ENCODE measurements around the gene ESYT2.
"Not testable (repeated sequence)": the region's sequence is repeated elsewhere in the genome, so short reads cannot be mapped to it uniquely, and the experiment has no call there.

The ESYT2 gene

DNA sequence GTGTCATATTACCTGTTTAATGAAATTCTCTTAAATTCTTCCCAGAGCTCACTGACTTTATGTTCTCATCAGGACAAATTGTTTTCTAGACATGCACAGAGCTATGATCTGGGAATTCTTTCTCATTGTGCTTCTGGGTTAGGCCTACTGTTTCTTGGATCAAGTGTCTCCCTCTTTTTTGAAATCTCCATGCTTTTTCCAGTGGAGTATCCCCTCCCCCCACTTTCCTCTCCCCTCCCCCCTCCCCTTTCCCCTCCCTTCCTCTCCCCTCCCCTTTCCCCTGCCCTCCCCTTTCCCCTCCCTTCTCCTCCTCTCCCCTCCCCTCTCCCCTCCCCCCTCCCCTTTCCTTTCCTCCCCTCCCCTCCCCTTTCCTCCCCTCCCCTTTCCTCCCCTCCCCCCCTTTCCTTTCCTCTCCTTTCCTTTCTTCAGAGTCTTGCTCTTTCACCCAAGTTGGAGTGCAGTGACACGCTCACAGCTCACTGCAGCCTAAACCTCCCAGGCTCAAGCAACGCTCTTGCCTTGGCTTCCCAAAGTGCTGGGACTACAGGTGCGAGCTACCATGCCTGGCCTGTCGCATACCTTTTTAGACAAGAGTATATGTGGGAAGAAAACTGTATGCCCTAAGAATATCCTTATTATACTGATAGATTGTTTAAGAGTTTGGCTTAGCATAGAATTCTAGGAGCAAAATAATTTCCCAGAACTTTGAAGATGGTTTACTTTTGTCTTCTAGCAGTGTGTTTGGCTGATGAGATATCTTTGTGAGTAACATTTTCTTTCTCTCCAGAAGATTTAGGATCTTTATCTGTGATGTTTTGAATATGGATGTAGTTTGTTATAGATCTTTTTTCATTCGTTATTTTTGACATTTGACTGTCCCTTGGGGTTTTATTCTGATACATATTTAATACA is 29.5 kb upstream of the ESYT2 start:
- DNase-seq (ENCODE audit: low read depth in 3 of 3): no peak

DNA sequence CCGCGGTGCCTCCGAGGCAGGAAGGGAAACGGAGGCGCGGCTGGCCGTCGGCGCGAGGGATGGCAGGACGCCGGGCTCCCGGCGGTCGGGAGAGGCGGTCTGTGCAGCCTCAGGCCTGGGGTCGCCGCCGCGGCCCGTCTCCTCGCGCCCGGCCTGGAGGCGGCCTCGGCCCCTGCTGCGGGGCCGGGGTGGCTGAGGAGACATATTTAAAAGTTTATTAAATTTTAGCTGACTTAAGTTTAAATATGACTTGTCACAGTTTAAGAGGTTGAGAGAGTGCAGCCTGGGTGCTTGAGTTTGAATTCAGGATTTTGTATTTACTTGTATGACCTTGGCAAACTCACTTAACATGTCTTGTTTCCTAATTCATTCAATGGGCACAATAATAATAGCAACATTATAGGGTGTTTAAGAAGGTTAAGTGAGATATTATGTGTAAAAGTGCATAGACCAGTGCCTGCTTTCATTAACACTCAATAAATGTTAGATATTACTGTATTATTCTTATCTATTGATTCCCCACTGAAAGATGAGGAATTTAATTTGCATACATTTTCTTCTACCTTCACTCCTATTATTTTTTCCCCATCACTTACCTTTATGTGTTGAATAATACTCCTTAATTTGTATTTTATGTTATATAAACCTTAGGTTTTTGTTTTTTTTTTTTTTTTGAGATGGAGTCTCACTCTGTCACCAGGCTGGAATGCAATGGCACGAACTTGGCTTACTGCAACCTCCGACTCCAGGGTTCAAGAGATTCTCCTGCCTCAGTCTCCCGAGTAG is 27.8 kb upstream of the ESYT2 start:
- DNase-seq (ENCODE audit: low read depth in 3 of 3): no peak

DNA sequence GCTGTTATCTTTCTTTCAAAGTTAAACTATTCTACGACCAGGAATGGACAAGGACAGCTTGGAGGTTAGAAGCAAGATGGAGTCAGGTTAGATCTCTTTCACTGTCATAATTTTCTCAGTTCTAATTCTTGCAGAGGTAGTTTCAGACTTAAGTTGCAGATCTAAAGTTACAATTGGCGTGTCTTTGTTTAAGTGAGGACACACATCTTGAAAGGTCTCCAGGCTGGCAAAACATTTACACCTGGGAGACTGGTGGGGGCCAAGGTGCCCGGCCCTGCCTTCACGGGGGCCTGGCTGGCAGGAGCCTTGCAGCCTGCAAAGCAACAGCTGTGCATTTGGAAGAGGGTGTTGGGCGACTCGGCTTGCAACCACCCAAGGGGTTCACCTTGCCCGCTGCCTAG is 25.4 kb upstream of the ESYT2 start:
- no peak for DNase-seq (ENCODE audit: low read depth in 3 of 3)

DNA sequence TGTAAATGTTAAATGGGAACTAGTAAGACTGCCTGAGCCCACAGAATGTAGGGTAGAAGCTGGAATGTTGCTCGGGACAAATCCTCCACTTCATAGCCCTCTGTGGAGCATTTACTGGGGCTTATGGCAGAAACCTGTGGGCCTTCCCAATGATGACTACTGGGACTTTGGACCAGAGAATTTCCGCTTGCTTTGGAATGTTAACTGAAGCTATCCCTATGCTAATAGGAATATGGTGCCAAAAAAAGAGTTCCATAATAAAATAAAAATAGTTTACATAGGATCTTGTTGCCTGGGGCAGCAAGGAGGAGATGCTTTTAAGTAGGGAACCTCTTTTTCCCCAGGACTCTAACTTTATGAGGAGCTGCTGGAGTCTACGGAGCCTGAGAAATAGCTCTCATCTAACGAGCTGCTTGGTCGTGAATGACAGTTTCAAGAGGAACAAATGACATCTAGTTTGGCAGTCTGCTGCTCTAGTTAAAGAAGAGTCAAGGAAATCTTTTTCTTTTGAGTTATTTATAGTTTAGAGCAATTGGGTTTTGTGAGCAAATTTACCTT is 21.3 kb upstream of the ESYT2 start:
- DNase-seq (ENCODE audit: low read depth in 3 of 3): no peak

DNA sequence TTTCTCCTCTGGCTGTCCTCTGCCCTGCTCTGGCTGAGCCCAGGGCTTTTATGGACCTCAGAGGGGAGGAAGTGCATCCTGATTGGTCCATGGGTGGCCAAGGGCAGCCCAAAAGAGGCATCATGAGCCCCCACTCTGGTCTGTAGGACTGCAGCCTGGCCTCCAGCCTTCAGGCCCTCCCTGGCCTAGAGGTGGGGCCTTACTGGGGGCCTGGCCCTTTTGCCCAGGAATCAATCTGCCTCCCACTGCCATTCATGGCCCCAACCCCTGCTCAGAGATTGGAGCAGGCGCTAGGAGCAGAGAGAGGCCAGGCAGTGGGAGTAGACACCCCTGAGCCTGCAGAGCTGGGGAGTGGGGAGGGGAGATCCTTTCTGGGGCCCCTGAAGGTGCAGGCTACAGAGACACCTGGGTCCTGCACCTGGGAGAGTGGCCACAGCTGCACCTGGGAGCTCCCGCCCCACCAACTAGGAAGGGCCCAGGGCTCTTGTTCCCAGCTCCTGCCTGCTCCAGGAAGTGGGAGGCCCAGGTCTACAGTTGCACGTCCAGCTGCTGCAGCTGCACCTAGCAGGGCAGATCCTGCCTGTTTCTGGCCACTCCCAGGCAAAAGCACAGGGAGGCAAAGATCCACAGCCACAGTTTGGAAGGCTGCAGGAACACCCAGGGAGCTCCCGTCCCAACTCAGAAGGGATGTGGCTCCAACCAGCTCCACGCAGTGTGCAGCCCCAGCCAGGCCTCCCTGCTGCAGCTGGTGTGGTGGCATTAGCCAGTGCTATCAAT is 20.6 kb upstream of the ESYT2 start:
- DNase-seq (ENCODE audit: low read depth in 3 of 3): no peak

DNA sequence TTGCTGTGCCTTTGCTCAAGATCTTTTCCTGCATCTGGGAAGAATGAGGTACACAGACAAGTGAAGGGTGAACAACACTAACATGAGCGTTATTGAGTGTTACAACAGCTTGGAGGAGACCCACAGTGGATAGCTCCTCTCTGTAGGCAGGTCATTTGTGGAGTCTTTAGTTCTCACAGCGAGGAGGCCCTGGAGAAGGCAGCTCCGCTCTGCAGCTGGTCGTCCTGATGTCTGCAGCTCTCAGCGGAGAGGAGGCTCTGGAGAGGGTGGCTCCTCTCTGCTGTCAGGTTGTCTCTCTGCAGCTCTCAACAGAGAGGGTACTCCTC is 20.1 kb upstream of the ESYT2 start:
- DNase-seq (ENCODE audit: low read depth in 3 of 3): no peak

DNA sequence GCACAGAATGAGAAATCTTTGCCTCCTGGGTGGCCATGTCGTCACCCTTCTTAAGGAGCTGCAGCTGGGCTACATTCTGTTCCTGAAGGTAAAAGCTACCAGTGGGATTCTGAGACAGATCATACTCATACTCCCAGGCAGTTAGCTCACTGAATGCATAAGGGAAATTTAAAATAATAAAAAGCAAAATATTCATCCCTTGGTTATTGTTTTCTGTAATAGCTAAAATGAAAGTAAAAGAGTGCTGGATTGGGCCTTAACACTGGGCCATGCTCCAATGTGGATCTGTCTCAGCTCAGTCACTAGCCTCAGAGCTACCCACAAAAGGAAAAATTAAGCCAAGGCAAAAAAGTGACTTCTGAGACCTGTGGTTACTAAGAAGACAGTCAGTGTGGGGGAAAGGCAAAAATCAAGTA is 18.1 kb upstream of the ESYT2 start:
- no peak for DNase-seq (ENCODE audit: low read depth in 3 of 3)

DNA sequence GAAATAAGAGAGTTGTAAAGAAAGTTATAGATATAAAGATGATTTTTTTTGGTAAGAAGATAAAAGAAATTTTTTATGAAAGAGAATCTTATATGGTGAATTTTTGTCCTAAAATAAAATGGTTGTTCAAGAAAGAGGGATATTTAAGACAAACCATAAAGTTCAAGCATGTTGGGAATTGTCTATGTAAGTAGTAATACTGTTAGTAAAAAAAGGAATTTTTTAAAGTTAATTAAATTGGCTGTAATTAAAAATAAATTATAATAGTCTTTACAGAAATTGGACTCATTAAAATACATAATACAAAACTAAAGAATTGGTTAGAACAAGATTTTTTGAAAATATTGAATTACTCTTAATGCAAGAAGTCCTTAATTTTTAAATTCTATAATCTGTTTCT is 17.0 kb upstream of the ESYT2 start:
- no peak for DNase-seq (ENCODE audit: low read depth in 3 of 3)

DNA sequence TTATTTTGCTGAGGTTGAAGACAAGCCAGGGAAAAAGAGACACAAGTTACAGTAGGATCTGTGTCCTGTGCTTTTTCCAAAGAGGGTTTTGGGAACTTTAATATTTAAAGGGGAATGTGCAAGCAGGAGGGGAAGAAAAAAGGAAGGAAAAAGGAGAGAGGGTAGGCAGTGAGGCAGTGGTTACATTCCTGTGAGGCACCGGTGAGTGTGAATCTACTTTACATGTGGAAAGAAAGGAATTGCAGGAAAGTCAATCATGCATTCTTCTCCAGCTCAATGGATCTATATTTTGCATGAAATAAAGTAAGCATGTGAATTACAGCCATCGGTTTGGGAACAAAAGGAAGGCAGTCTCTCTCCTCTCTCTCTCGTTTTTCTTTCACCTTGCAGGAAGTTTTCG is 14.5 kb upstream of the ESYT2 start:
- no peak for DNase-seq (ENCODE audit: low read depth in 3 of 3)

DNA sequence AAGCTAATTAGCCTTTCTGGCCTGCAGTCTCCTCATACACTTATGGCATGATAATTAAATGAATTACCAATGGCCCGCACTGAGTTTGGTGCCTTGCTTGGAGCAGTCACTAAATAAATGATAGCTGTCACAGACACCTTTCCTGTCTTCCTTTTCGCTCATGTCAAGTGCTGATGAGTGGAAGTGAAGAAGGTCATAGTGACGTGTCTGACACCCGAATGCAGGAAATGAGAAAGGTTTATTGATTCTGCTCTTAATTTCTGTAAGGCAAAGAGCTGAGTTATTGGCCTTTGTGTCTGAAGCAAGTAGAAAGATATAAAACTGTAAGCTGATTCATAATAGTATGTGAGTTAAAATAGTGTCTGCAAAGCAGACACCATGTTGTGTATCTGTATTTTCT is 13.2 kb upstream of the ESYT2 start:
- DNase-seq (ENCODE audit: low read depth in 3 of 3): no peak

DNA sequence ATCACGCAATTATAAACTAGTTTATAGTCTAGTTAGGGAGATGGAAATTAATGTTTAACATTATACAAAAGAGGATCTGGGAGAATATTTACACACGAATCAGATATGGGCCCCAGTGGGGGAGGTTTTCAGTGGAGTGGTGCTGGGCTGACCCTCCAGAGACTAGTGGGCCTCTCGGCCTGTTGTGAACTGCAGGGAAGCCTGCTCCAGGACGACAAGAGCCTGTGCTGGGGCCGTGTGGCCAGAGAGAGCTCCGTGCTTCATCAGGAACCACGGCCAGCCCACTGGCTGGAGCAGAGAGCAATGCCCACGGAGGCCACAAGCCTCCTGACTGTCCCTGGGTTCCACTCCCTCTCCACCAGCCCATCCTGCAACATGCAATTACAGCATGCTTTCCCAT is 11.3 kb upstream of the ESYT2 start:
- no peak for DNase-seq (ENCODE audit: low read depth in 3 of 3)

DNA sequence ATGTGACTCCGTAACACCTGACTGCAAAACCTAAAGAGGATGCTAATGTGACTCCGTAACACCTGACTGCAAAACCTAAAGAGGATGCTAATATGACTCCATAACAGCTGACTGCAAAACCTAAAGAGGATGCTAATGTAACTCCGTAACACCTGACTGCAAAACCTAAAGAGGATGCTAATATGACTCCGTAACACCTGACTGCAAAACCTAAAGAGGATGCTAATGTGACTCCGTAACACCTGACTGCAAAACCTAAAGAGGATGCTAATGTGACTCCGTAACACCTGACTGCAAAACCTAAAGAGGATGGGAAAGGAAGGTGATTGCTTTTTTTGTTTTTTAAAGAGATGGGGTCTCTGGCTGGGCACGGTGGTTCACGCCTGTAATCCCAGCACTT is 9.9 kb upstream of the ESYT2 start:
- DNase-seq (ENCODE audit: low read depth in 3 of 3): not testable (repeated sequence)

DNA sequence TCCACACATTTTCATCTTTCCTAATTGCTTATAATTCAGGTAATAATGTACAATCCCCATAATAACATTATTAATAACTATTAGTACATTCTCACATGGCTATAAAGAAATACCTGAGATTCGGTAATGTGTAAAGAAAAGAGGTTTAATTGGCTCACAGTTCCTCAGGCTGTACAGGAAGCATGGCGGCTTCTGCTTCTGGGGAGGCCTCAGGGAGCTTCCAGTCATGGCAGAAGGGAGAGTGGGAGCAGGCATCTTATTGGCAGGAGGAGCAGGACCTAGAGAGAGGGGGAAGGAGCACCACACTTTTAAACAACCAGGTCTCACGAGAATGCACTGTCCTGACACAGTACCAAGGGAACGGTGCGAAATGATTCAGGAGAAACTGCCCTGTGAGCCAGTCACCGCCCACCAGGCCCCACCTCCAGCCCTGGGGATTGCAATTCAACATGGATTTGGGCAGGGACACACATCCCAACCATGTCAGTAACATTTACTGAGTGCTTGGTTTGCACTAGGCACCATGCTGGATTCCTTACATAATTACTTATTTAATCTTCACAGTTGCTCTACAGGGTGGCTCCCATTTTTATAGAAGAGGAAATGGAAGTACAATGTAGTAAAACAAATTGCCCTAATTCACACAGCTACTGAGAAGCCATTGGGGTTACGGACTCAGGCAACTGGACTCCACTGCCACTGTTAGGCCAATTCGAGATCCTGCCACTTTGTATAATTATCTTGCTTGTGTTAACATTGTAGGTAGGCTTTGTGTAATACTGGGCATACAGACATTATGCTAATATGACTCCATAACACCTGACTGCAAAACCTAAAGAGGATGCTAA is 8.7 kb upstream of the ESYT2 start:
- DNase-seq (ENCODE audit: low read depth in 3 of 3): no peak

DNA sequence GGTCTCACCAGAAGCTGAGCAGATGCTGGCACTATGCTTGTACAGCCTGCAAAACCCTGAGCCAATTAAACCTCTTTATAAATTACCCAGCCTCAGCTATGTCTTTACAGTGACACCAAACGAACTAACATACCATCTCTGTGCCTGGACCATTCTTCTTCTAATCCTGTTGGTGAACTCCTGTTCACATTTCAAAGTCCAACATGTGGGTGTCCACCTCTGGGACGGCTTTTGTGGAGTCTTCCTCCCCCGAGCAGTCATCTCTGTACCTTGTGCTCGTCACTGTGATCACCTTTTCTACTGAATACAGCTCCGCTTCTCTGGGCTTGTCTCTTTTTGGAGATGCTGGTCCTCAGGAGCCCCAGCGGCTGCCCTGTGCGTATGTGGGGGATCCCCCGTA is 7.4 kb upstream of the ESYT2 start:
- no peak for DNase-seq (ENCODE audit: low read depth in 3 of 3)

DNA sequence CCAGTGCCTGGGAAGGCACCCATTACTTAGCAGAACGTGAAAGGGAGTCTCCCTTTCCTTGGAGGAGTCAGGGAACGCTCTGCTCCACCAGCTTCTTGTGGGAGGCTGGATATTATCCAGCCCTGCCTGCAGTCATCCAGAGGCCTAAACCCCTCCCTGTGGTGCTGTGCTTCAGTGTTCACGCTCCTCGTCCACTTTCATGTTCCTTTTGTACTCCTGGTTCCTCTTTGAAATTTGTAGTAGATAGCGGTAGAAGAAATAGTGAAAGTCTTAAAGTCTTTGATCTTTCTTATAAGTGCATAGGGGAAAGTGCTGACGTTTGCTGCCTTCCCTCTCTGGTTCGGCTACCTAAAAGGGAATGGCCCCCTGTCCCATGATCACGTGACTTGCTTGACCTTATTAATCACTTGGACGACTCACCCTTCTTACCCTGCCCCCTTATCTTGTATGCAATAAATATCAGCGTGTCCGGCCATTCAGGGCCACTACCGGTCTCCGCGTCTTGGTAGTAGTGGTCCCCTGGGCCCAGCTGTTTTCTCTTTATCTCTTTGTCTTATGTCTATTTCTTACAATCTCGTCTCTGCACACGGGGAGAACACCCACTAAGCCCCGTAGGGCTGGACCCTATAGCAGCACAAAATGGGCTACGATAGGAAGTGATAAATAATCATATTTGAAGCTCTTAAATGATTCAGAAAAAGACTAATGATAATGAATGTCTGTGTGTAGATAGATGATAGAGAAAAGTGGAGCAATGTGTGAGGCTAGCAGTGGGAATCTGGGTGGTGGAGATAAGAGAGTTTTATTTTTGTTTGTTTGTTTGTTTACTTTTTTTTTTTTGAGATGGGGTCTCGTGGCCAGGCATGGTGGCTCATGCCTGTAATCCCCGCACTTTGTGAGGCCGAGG is 5.8 kb upstream of the ESYT2 start:
- DNase-seq (ENCODE audit: low read depth in 3 of 3): no peak

DNA sequence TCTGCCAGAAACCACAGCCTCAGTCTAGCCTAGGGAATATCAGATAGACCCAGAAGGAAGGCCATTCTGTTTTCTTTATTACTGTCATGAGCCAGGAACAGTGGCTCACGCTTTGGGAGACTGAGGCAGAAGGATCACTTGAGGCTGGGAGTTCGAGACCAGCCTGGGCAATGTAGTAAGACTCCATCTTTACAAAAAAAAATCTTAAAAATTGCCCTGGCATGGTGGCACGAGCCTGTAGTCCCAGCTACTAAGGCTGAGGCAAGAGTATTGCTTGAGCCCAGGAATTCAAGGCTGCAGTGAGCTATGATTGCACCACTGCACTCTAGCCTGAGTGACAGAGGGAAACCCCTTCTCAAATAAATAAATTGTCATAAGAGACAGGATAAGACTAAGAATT is 3.7 kb upstream of the ESYT2 start:
- DNase-seq (ENCODE audit: low read depth in 3 of 3): no peak

DNA sequence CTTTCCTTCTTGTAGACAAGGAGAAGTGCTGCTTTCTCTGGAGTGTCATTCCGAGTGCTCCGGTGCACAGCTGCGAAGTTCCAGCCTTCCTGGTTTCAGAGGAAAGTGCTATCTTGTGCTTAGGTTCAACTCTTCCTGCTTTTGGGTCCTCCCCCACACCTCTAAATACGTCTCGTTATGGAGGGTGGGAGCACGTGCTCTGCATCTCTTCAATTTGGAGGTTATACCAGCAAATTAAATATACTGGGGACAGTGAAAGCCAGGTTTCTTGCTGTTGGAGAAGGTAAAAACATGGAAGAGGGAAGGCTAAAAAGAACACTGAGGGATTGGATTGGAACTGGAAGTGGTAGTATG is 2.4 kb upstream of the ESYT2 start:
- no peak for DNase-seq (ENCODE audit: low read depth in 3 of 3)

DNA sequence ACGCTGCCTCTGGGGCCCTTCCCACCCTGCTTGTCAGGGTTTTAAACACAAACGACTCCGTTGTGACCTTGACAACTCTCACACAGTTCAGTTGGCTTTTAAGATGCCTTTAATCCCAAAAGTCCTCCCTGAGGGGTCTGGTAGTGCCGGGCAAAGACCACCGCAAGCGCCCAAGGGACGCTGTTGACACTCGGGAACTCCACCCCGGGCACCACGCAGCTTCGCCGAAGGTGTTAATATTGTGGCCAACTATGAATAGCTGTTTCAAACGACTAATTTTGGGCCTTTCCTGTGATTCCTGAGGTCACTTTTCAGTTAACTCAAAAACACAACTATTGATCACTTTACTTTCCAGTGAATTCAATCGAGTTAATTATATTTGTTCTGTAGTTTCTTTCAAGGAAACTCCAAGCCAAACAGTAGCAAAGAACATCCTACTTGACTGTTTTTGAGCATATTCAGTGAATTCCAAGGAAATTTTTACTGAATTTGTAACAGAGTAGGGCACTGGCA is 958 bp upstream of the ESYT2 start:
- DNase-seq (ENCODE audit: low read depth in 3 of 3): no peak

DNA sequence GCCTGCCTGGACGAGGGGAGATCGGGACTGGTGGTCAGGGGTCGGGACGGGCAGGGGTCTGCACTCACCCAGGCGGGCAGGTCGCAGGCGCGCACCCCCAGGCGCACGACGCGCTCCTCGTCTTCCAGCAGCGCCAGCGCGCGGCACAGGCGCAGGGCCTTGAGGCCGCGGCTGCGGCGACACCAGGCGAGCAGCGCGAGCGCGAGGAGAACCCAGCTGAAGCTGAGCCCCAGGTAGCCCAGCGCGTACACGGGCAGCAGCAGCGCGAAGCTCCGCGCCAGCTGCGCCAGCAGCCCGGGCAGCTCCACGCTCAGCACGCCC is 328 bp downstream of the ESYT2 start:
- peak in 1 of 3 donors; percentile 60 for DNase-seq (ENCODE audit: low read depth in 3 of 3)
